ENCODE measurements around the gene SERPINB5. TPM values are rescaled to one million over a fixed set of nuclear protein-coding genes. Genes with fewer than 3 reads are reported as not detected.

SERPINB5 gene
- total RNA-seq, 4 donors from 2014 or later, result not detected

DNA sequence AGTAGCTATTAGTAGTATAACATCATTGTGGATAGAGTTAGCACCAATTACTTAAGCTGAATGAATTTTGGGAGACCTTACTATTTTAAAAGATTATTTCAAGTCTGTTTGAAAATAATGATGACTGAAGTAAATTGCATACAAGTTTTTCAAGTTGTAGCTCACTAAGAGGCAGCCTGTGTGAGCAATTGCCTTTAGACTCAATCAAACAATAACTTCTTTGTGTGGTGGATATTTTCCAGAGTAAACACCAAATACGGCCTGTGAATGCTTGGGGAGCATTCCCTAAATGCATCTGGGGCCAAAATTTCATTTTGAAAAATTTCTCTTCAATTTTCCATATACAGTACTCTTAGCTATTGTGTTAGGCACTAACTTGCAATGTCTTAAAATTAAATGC, 73.3 kb downstream of the SERPINB5 start:
- Histone ChIP-seq H3K4me3 (no peak overlapping the region), H3K27ac (no peak overlapping the region), H3K36me3 (no peaks in the 10 kb centered on the region), H3K27me3 (no peaks in the 10 kb centered on the region), H3K9me3 (no peaks in the 10 kb centered on the region), H3K4me1 (peaks cover 0 to 14% of the 10 kb centered on the region in 2 donors)
- intact Hi-C loops (cut with DNase I; ENCODE audit: low total_unique reads) (no loop called here), in situ Hi-C loops (cut with MboI; ENCODE audit: low sequenced_read_pairs in 4 of 4) (no loop called here)
- ATAC-seq (no peak), DNase-seq (no peak)
- TF ChIP-seq, protein P1, sequence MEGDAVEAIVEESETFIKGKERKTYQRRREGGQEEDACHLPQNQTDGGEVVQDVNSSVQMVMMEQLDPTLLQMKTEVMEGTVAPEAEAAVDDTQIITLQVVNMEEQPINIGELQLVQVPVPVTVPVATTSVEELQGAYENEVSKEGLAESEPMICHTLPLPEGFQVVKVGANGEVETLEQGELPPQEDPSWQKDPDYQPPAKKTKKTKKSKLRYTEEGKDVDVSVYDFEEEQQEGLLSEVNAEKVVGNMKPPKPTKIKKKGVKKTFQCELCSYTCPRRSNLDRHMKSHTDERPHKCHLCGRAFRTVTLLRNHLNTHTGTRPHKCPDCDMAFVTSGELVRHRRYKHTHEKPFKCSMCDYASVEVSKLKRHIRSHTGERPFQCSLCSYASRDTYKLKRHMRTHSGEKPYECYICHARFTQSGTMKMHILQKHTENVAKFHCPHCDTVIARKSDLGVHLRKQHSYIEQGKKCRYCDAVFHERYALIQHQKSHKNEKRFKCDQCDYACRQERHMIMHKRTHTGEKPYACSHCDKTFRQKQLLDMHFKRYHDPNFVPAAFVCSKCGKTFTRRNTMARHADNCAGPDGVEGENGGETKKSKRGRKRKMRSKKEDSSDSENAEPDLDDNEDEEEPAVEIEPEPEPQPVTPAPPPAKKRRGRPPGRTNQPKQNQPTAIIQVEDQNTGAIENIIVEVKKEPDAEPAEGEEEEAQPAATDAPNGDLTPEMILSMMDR (IDR thresholded peaks at IDR 0.05 in 4 of 5, conservative IDR thresholded peaks at IDR 0.05 in 1 of 5), result no peak
- TF ChIP-seq POLR2A (IDR thresholded peaks at IDR 0.05), result no peak

DNA sequence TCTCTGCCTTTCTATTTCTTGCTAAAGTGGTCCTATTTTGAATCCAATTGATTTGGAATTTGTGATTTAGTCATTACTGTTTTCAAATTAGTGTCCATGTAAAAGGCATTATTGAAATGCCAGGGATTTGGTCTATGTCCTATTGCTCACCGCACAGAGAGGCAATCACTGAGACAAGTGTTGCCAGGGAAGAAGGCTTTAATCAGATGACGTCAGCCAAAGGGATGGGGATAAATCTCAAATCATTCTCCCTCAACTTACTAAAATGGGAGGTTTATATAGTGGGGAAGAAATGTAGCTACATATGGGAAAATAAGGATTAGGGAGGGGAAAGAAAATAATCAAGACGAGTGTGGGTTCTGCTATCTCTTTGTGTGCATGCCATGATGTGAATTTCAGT, 75.0 kb downstream of the SERPINB5 start:
- intact Hi-C loops (cut with DNase I; ENCODE audit: low total_unique reads) (no loop called here), in situ Hi-C loops (cut with MboI; ENCODE audit: low sequenced_read_pairs in 4 of 4) (no loop called here)
- Histone ChIP-seq H3K4me1 (peaks cover 0 to 14% of the 10 kb centered on the region in 2 donors), H3K27me3 (no peaks in the 10 kb centered on the region), H3K27ac (no peak overlapping the region), H3K4me3 (no peak overlapping the region), H3K9me3 (no peaks in the 10 kb centered on the region), H3K36me3 (no peaks in the 10 kb centered on the region)
- ATAC-seq (no peak), DNase-seq (no peak)
- TF ChIP-seq POLR2A (IDR thresholded peaks at IDR 0.05), result no peak
- TF ChIP-seq, protein P1 (IDR thresholded peaks at IDR 0.05 in 4 of 5, conservative IDR thresholded peaks at IDR 0.05 in 1 of 5), result no peak

DNA sequence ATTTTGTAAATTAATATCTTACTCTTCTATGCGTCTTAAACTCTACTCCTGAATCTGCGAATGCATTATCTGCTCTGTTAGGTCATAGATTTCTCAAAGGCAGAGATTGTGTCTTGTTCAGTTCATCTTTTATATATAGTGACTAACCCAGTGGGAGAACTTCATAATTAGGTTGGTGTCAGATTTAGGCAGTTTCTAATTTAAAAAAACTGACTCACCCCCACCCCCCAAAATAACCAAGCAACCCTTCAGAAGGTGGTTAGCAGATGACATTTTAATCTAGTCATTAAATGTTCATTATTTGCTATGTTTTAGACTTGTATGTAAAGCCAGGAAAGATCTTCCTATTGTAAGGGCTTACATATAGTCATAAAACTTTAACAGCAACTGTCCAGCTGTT, 75.8 kb downstream of the SERPINB5 start:
- H3K9me3 ChIP-seq, result no peaks in the 10 kb centered on the region
- no peaks in the 10 kb centered on the region for H3K27me3 ChIP-seq
- H3K4me1 ChIP-seq, result peaks cover 0 to 14% of the 10 kb centered on the region in 2 donors
- no peak for ATAC-seq
- DNase-seq, result no peak
- in situ Hi-C loops (cut with MboI; ENCODE audit: low sequenced_read_pairs in 4 of 4) (no loop called here), intact Hi-C loops (cut with DNase I; ENCODE audit: low total_unique reads) (no loop called here)
- no peak overlapping the region for H3K27ac ChIP-seq
- no peak for TF ChIP-seq POLR2A (IDR thresholded peaks at IDR 0.05)
- TF ChIP-seq, protein P1 (IDR thresholded peaks at IDR 0.05 in 4 of 5, conservative IDR thresholded peaks at IDR 0.05 in 1 of 5), result no peak
- H3K36me3 ChIP-seq, result no peaks in the 10 kb centered on the region
- no peak overlapping the region for H3K4me3 ChIP-seq

DNA sequence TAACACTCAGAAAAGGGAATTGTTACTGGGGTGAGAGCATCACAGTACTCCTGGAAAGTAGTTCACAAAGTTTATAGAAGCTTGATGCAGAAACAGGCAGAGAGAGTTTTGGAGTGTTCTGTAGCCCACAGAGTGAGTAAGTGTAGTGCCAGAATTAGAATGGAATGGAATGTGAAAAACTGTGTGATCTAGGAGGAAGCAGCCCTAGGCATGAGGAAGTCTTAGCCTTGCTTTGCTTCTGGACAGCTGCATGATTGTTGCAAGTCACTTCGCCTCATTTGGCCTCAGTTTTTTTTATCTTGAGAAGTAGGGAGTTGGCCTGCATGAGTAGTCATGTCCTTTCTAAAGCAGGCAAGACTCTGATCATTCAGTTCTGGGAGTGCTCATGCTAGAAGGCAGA, 76.3 kb downstream of the SERPINB5 start:
- Histone ChIP-seq H3K9me3 (no peaks in the 10 kb centered on the region), H3K27me3 (no peaks in the 10 kb centered on the region), H3K4me3 (no peak overlapping the region), H3K27ac (peak overlapping the region in 1 of 4 donors; percentile 5), H3K36me3 (no peaks in the 10 kb centered on the region), H3K4me1 (peaks cover 0 to 14% of the 10 kb centered on the region in 2 donors)
- intact Hi-C loops (cut with DNase I; ENCODE audit: low total_unique reads) (no loop called here), in situ Hi-C loops (cut with MboI; ENCODE audit: low sequenced_read_pairs in 4 of 4) (no loop called here)
- ATAC-seq, result peak; percentile 56 to 76
- TF ChIP-seq POLR2A (IDR thresholded peaks at IDR 0.05), result no peak
- TF ChIP-seq, protein P1 (IDR thresholded peaks at IDR 0.05 in 4 of 5, conservative IDR thresholded peaks at IDR 0.05 in 1 of 5), result no peak
- no peak for DNase-seq

Other genes starting within 250 kb of the SERPINB5 start
- 10 to 100 TPM in 2 of 4 donors, 1 to 10 TPM in 2; 6.2 to 20.4 (median 13.7) TPM for gene BCL2, start 157.2 kb upstream of the SERPINB5 start, total RNA-seq
- 10 to 100 TPM; 11.2 to 18.6 (median 14.4) TPM for gene KDSR, start 109.8 kb upstream of the SERPINB5 start, total RNA-seq
- gene VPS4B, start 54.5 kb upstream of the SERPINB5 start, total RNA-seq, result 10 to 100 TPM; 13.4 to 18.2 (median 16.0) TPM
- not detected for gene SERPINB12, start 65.4 kb downstream of the SERPINB5 start, total RNA-seq
- gene SERPINB13, start 110.4 kb downstream of the SERPINB5 start, total RNA-seq, result not detected
- under 1 TPM in 1 of 4 donors, not detected in 3; 0.13 TPM for gene SERPINB4, start 167.3 kb downstream of the SERPINB5 start, total RNA-seq
- not detected for gene SERPINB3, start 184.9 kb downstream of the SERPINB5 start, total RNA-seq
- gene SERPINB11, start 226.0 kb downstream of the SERPINB5 start, total RNA-seq, result not detected